H9 (cell line): ENCODE measurements around the gene C1orf105. TPM values are rescaled to one million over a fixed set of nuclear protein-coding genes. Genes with fewer than 3 reads are reported as not detected.

Experiments used
- DNase-seq: peaks from one replicate; pipeline ENCODE4 v3.0.0-alpha.2; 2017
- H2AFZ ChIP-seq: one replicate; pipeline ENCODE4 v1.6.1; 2013; ENCODE audit warnings: mild to moderate bottlenecking, low read length, control low read depth, moderate library complexity
- H2AK5ac ChIP-seq: 2 replicates; pipeline ENCODE4 v1.6.1; 2013; ENCODE audit warnings: low read length, control low read depth, mixed read lengths; ENCODE audit not compliant: insufficient read length
- H2BK120ac ChIP-seq: one replicate; pipeline ENCODE4 v1.6.1; 2013; ENCODE audit warnings: low read depth, mild to moderate bottlenecking, low read length, control low read depth, inconsistent platforms; ENCODE audit not compliant: poor library complexity, severe bottlenecking
- H2BK12ac ChIP-seq: 2 replicates; pipeline ENCODE4 v1.6.1; 2013; ENCODE audit warnings: low read length, control low read depth, mixed read lengths, low read depth; ENCODE audit not compliant: insufficient read length
- H2BK15ac ChIP-seq: 2 replicates; pipeline ENCODE4 v1.6.1; 2013; ENCODE audit warnings: low read depth, low read length, control low read depth
- H2BK20ac ChIP-seq: one replicate; pipeline ENCODE4 v1.6.1; 2013; ENCODE audit warnings: low read depth, mild to moderate bottlenecking, low read length, control low read depth, inconsistent platforms; ENCODE audit not compliant: poor library complexity, severe bottlenecking
- H2BK5ac ChIP-seq: 2 replicates; pipeline ENCODE4 v1.6.1; 2013; ENCODE audit warnings: low read length, control low read depth, mixed read lengths; ENCODE audit not compliant: insufficient read length
- H3K14ac ChIP-seq: 2 replicates; pipeline ENCODE4 v1.6.1; 2013; ENCODE audit warnings: low read length, control low read depth; ENCODE audit not compliant: insufficient read depth
- H3K18ac ChIP-seq: 2 replicates; pipeline ENCODE4 v1.6.1; 2013; ENCODE audit warnings: low read depth, mild to moderate bottlenecking, mixed read lengths, low read length, control low read depth; ENCODE audit not compliant: insufficient read length
- H3K23ac ChIP-seq: 2 replicates; pipeline ENCODE4 v1.6.1; 2013; ENCODE audit warnings: low read length, control low read depth, mixed read lengths, low read depth; ENCODE audit not compliant: insufficient read length
- H3K23me2 ChIP-seq: 2 replicates; pipeline ENCODE4 v1.6.1; 2013; ENCODE audit warnings: low read depth, mild to moderate bottlenecking, mixed read lengths, low read length, control low read depth; ENCODE audit not compliant: insufficient read length, poor library complexity, severe bottlenecking
- H3K27ac ChIP-seq: 2 replicates; pipeline ENCODE4 v1.5.1; 2013; ENCODE audit warnings: low read length, control low read depth, mixed read lengths, low read depth; ENCODE audit not compliant: insufficient read length
- H3K27me3 ChIP-seq: 2 replicates; pipeline ENCODE4 v1.6.1; 2013; ENCODE audit warnings: low read length, control low read depth, inconsistent platforms; ENCODE audit not compliant: insufficient read depth
- H3K4ac ChIP-seq: 2 replicates; pipeline ENCODE4 v1.6.1; 2013; ENCODE audit warnings: low read depth, mild to moderate bottlenecking, control low read depth, inconsistent platforms, low read length, moderate library complexity
- H3K4me1 ChIP-seq: 2 replicates; pipeline ENCODE4 v1.6.1; 2013; ENCODE audit warnings: low read length, control low read depth, inconsistent platforms; ENCODE audit not compliant: insufficient read depth
- H3K4me2 ChIP-seq: 2 replicates; pipeline ENCODE4 v1.6.1; 2013; ENCODE audit warnings: low read length, control low read depth, mixed read lengths; ENCODE audit not compliant: insufficient read length, insufficient read depth
- H3K56ac ChIP-seq: 2 replicates; pipeline ENCODE4 v1.6.1; 2013; ENCODE audit warnings: low read depth, mild to moderate bottlenecking, mixed read lengths, low read length, control low read depth; ENCODE audit not compliant: insufficient read length
- H3K79me1 ChIP-seq: 2 replicates; pipeline ENCODE4 v1.6.1; 2013; ENCODE audit warnings: low read depth, mild to moderate bottlenecking, moderate library complexity, low read length, control low read depth, inconsistent platforms; ENCODE audit not compliant: insufficient read depth, poor library complexity, severe bottlenecking
- H3K79me2 ChIP-seq: 2 replicates; pipeline ENCODE4 v1.6.1; 2013; ENCODE audit warnings: low read length, control low read depth, inconsistent platforms; ENCODE audit not compliant: insufficient read depth
- H3K9ac ChIP-seq: 2 replicates; pipeline ENCODE4 v1.6.1; 2013; ENCODE audit warnings: low read length, control low read depth, mixed read lengths; ENCODE audit not compliant: insufficient read length; ENCODE audit errors: extremely low read depth
- H3K9me3 ChIP-seq: one replicate; pipeline ENCODE4 v1.6.1; 2013; ENCODE audit warnings: low read depth, low read length, inconsistent platforms; ENCODE audit not compliant: control insufficient read depth
- H3T11ph ChIP-seq: one replicate; pipeline ENCODE4 v1.6.1; 2013; ENCODE audit warnings: mild to moderate bottlenecking, low read length, control low read depth, inconsistent platforms
- H4K20me1 ChIP-seq: one replicate; pipeline ENCODE4 v1.6.1; 2013; ENCODE audit not compliant: control insufficient read depth, insufficient read length, insufficient read depth
- H4K5ac ChIP-seq: 2 replicates; pipeline ENCODE4 v1.6.1; 2013; ENCODE audit warnings: low read depth, mild to moderate bottlenecking, mixed read lengths, low read length, control low read depth; ENCODE audit not compliant: insufficient read length
- H4K8ac ChIP-seq: replicated peaks from 2 replicates; pipeline ENCODE4 v1.6.1; 2013; ENCODE audit warnings: low read length, control low read depth, mixed read lengths, low read depth; ENCODE audit not compliant: insufficient read length
- H4K91ac ChIP-seq: 2 replicates; pipeline ENCODE4 v1.6.1; 2013; ENCODE audit warnings: low read depth, mild to moderate bottlenecking, moderate library complexity, mixed read lengths, low read length, control low read depth; ENCODE audit not compliant: insufficient read length
- H3K27ac Mint-ChIP-seq, 3 experiments: 2 replicates in 2 of 3; 3 replicates in 1 of 3; pipeline ENCODE4 v1.8.0; 2020 to 2021; ENCODE audit warnings: mixed read lengths in 3 of 3, mild to moderate bottlenecking in 1 of 3, moderate library complexity in 1 of 3
- H3K27me3 Mint-ChIP-seq: 2 replicates; pipeline ENCODE4 v1.8.0; 2021; ENCODE audit warnings: low read depth, mild to moderate bottlenecking, moderate library complexity, mixed read lengths
- H3K36me3 Mint-ChIP-seq, 3 experiments: 2 replicates in 2 of 3; 3 replicates in 1 of 3; pipeline ENCODE4 v1.8.0; 2020 to 2021; ENCODE audit warnings: low read depth in 3 of 3, mixed read lengths in 3 of 3; ENCODE audit not compliant: insufficient read depth in 1 of 3
- H3K4me1 Mint-ChIP-seq, 2 experiments: 2 replicates each; pipeline ENCODE4 v1.8.0; 2020; ENCODE audit warnings: mixed read lengths in 2 of 2
- H3K4me3 Mint-ChIP-seq, 2 experiments: 2 replicates in 1 of 2; 3 replicates in 1 of 2; pipeline ENCODE4 v1.8.0; 2020 to 2021; ENCODE audit warnings: mild to moderate bottlenecking in 2 of 2, mixed read lengths in 2 of 2, moderate library complexity in 1 of 2
- H3K9me3 Mint-ChIP-seq, 2 experiments: 2 replicates in 1 of 2; 3 replicates in 1 of 2; pipeline ENCODE4 v1.8.0; 2020; ENCODE audit warnings: mild to moderate bottlenecking in 2 of 2, mixed read lengths in 2 of 2, moderate library complexity in 1 of 2
- WGBS: extraction: QIAGEN DNeasy Blood & Tissue Kit; methylation state at CpG from one replicate; pipeline ENCODE4 v1.1.7; 2013; ENCODE audit warnings: missing lambda C conversion rate, low lambda C conversion rate, mixed read lengths; ENCODE audit not compliant: insufficient read length; ENCODE audit errors: extremely low coverage; 5-methylcytosine and 5-hydroxymethylcytosine counted together
- total RNA-seq: library from RNA; stranded (reverse); gene quantifications from 2 replicates; pipeline ENCODE4 v1.2.1, GENCODE V29; 2021
- TF ChIP-seq, protein P1 (sequence below): fragments of 200-600 bp; sonication (generic); conservative IDR thresholded peaks from 3 replicates; pipeline ENCODE4 v1.8.0; 2021; ENCODE audit warnings: antibody characterized with exemption, mild to moderate bottlenecking

C1orf105 gene
- total RNA-seq, 1 experiment from 2014 or later = not detected

DNA sequence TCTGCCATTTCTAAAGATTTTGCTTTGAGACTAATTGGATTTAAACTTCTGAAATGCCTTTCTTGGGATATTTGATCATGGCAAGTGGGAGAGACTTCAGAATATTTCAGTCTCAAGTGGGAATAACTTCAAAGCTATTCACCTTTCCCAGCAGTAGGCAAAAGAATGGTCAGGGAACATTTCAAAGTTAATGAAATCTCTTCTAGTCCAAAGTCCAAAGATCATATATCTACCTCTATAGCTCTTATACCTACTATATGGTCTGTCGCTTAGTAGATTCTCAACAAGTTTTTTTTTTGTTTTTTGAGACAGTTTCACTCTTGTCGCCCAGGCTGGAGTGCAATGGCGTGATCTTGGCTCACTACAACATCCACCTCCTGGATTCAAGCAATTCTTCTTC, 67.9 kb downstream of the C1orf105 start:
- no peak for DNase-seq
- Histone ChIP-seq H4K8ac (no peak overlapping the region), H3K27me3 (no peaks in the 10 kb centered on the region), H2AFZ (no peak overlapping the region), H3K4me1 (no peaks in the 10 kb centered on the region), H2BK15ac (no peak overlapping the region), H3K27ac (no peak overlapping the region), H2AK5ac (no peak overlapping the region), H3K79me2 (no peaks in the 10 kb centered on the region), H2BK120ac (no peak overlapping the region), H4K5ac (no peak overlapping the region), H3K4me2 (no peak overlapping the region), H3K79me1 (no peaks in the 10 kb centered on the region), H4K91ac (no peak overlapping the region), H3K4ac (no peak overlapping the region), H3K18ac (no peak overlapping the region), H3K56ac (no peak overlapping the region), H4K20me1 (no peaks in the 10 kb centered on the region), H3K9me3 (no peaks in the 10 kb centered on the region), H2BK5ac (no peak overlapping the region), H3T11ph (no peak overlapping the region), H2BK12ac (no peak overlapping the region), H3K9ac (no peak overlapping the region), H3K23me2 (no peaks in the 10 kb centered on the region), H3K23ac (no peak overlapping the region), H3K14ac (no peak overlapping the region), H2BK20ac (no peak overlapping the region)
- WGBS = no CpG with 5 or more reads among the region's 3 CpGs
- H3K27me3 Mint-ChIP-seq = no peaks in the 10 kb centered on the region; the same call in 1 of the 2 replicates
- TF ChIP-seq, protein P1, sequence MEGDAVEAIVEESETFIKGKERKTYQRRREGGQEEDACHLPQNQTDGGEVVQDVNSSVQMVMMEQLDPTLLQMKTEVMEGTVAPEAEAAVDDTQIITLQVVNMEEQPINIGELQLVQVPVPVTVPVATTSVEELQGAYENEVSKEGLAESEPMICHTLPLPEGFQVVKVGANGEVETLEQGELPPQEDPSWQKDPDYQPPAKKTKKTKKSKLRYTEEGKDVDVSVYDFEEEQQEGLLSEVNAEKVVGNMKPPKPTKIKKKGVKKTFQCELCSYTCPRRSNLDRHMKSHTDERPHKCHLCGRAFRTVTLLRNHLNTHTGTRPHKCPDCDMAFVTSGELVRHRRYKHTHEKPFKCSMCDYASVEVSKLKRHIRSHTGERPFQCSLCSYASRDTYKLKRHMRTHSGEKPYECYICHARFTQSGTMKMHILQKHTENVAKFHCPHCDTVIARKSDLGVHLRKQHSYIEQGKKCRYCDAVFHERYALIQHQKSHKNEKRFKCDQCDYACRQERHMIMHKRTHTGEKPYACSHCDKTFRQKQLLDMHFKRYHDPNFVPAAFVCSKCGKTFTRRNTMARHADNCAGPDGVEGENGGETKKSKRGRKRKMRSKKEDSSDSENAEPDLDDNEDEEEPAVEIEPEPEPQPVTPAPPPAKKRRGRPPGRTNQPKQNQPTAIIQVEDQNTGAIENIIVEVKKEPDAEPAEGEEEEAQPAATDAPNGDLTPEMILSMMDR = no peak
- H3K27ac Mint-ChIP-seq = no peak overlapping the region
- no peaks in the 10 kb centered on the region for H3K9me3 Mint-ChIP-seq
- no peaks in the 10 kb centered on the region for H3K36me3 Mint-ChIP-seq
- H3K4me3 Mint-ChIP-seq = no peak overlapping the region
- H3K4me1 Mint-ChIP-seq = no peaks in the 10 kb centered on the region; a peak in 2 of 4 replicates
